COLO668 (cell line): ENCODE results near the gene AXIN1.
"Not testable (repeated sequence)": the region's sequence is repeated elsewhere in the genome, so short reads cannot be mapped to it uniquely, and the experiment has no call there.

ENCODE experiments used
- DNase-seq: peaks from one replicate; lab custom pipeline; 2025; ENCODE audit not compliant: unreplicated experiment; lab: John Stamatoyannopoulos, UW

The AXIN1 gene

GRCh38 chr16:370979-371514 lies 18.5 kb upstream of the AXIN1 start:
- peak; percentile 54 for DNase-seq

- peak; percentile 95 for DNase-seq
These were observed 17.9 kb upstream of the AXIN1 start, which contains the start of gene MRPL28 for GRCh38 chr16:370443-370842. Gene MRPL28, minus strand, starts transcription at chr16:370538. Its CDS starts 320 bp downstream, at chr16:370218.

GRCh38 chr16:369866-370436 lies 17.4 kb upstream of the AXIN1 start:
- peak; percentile 24 for DNase-seq

GRCh38 chr16:369275-369865 lies 16.8 kb upstream of the AXIN1 start:
- no peak for DNase-seq

- no peak for DNase-seq
These were observed 16.1 kb upstream of the AXIN1 start for GRCh38 chr16:368388-369158.

- no peak for DNase-seq
These were observed 14.9 kb upstream of the AXIN1 start for GRCh38 chr16:367333-367903.

GRCh38 chr16:366476-366875 lies 14.0 kb upstream of the AXIN1 start:
- no peak for DNase-seq

GRCh38 chr16:364595-365491 lies 12.3 kb upstream of the AXIN1 start:
- no peak for DNase-seq

GRCh38 chr16:363766-364490 lies 11.4 kb upstream of the AXIN1 start:
- DNase-seq: no peak

GRCh38 chr16:363110-363765 lies 10.7 kb upstream of the AXIN1 start:
- no peak for DNase-seq

GRCh38 chr16:362702-362999 lies 10.1 kb upstream of the AXIN1 start:
- DNase-seq: not testable (repeated sequence)

- peak; percentile 88 for DNase-seq
These were observed 9.6 kb upstream of the AXIN1 start for GRCh38 chr16:361872-362701.

GRCh38 chr16:361341-361871 lies 8.9 kb upstream of the AXIN1 start:
- DNase-seq: no peak

GRCh38 chr16:360698-361336 lies 8.3 kb upstream of the AXIN1 start:
- no peak for DNase-seq

- DNase-seq: no peak
These were observed 7.6 kb upstream of the AXIN1 start for GRCh38 chr16:359871-360697.

- no peak for DNase-seq
These were observed 6.7 kb upstream of the AXIN1 start for GRCh38 chr16:359067-359763.

- DNase-seq: no peak
These were observed 4.2 kb upstream of the AXIN1 start for GRCh38 chr16:356741-357140.
